Gastrocnemius medialis (tissue), 4 donors: ENCODE measurements around the gene IFI30. TPM values are rescaled to one million over a fixed set of nuclear protein-coding genes. Genes with fewer than 3 reads are reported as not detected.

Experiments
- ATAC-seq, 2 donors: fragments of 150-250 bp; one replicate each; pipeline ENCODE4 v1.9.1; 2016
- DNase-seq, 2 donors: peaks; one replicate each; pipeline ENCODE4 v3.0.0-alpha.2; 2019
- H3K27ac ChIP-seq, 4 donors: fragments of 200-600 bp; sonication (generic); 1 replicate in 1 of 4; 2 replicates in 3 of 4; pipeline ENCODE4 v1.5.1; 2016 to 2018; ENCODE audit warnings: mild to moderate bottlenecking in 2 of 4, moderate library complexity in 1 of 4
- H3K27me3 ChIP-seq, 3 donors: fragments of 200-600 bp; sonication (generic) in 2 of 3; 1 replicate in 1 of 3; 2 replicates in 2 of 3; pipeline versions ENCODE4 v1.5.1 to v1.6.0; 2016 to 2019; ENCODE audit warnings: mild to moderate bottlenecking in 1 of 3, moderate library complexity in 1 of 3
- H3K36me3 ChIP-seq, 2 donors: fragments of 200-600 bp; sonication (generic) in 1 of 2; one replicate each; pipeline ENCODE4 v1.5.1; 2017 to 2018
- H3K4me1 ChIP-seq, 2 donors: fragments of 200-600 bp; sonication (generic) in 1 of 2; one replicate each; pipeline ENCODE4 v1.5.1; 2016 to 2017; ENCODE audit warnings: mild to moderate bottlenecking in 2 of 2
- H3K4me3 ChIP-seq, 4 donors: fragments of 200-600 bp; sonication (generic) in 3 of 4; 1 replicate in 1 of 4; 2 replicates in 3 of 4; pipeline ENCODE4 v1.5.1; 2016 to 2019; ENCODE audit warnings: mild to moderate bottlenecking in 2 of 4
- H3K9me3 ChIP-seq, 3 donors: fragments of 200-600 bp; sonication (generic) in 2 of 3; 1 replicate in 1 of 3; 2 replicates in 2 of 3; pipeline ENCODE4 v1.5.1; 2016 to 2019
- POLR2A ChIP-seq, 2 donors: fragments of 450-650 bp; IDR thresholded peaks; one replicate each; pipeline ENCODE4 v1.6.1; 2017; ENCODE audit warnings: antibody characterized with exemption in 2 of 2, mild to moderate bottlenecking in 2 of 2, moderate library complexity in 2 of 2
- in situ Hi-C, 4 donors: fragments of 200-750 bp; cut with MboI; loops; one replicate each; pipeline versions ENCODE4 v1.15.0 to v1.8.0; 2017; ENCODE audit warnings: low sequenced_read_pairs in 4 of 4
- intact Hi-C: fragments of 100-400 bp; cut with DNase I; formaldehyde crosslinking; loops from one replicate; pipeline ENCODE4 v1.15.1; 2023; ENCODE audit warnings: low total_unique reads
- total RNA-seq, 4 donors: library from RNA; depleted of rRNA; stranded (reverse); fragments of >200 nt; gene quantifications; one replicate each; pipeline versions ENCODE4 v1.1.0 to v1.2.3, GENCODE V29; 2016
- TF ChIP-seq, protein P1 (sequence below), 5 experiments: fragments of 450-650 bp in 3 of 5; fragments of 200-600 bp in 2 of 5; sonication (generic) in 2 of 5; IDR thresholded peaks in 4 of 5; conservative IDR thresholded peaks in 1 of 5; 1 replicate in 4 of 5; 2 replicates in 1 of 5; pipeline ENCODE4 v1.5.1; 2016 to 2019; ENCODE audit warnings: antibody characterized with exemption in 5 of 5, mild to moderate bottlenecking in 3 of 5, moderate library complexity in 3 of 5

IFI30 gene
- total RNA-seq, 4 donors from 2014 or later = 3.5 to 20.4 (median 14.0) TPM

DNA sequence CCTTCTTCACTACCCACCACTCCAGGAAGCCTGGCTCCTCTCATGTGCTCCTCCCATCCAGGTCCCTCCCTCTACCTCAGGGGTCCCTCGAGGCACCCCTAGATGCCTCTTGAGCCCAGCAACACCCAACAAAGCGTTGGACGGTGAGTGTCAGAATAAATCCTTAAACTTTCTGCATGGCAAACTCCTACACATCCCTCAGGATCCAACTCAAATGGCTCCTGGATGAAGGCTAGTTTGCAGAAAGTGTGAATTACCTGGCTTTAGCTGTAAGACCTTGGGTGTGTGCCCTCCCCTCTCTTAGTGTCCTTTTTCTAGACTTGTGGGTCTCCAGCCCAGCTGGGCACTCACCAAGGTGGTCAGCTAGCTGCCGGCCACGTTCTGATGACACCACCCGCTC is 24.8 kb downstream of the IFI30 start:
- intact Hi-C loops = no loop called here

DNA sequence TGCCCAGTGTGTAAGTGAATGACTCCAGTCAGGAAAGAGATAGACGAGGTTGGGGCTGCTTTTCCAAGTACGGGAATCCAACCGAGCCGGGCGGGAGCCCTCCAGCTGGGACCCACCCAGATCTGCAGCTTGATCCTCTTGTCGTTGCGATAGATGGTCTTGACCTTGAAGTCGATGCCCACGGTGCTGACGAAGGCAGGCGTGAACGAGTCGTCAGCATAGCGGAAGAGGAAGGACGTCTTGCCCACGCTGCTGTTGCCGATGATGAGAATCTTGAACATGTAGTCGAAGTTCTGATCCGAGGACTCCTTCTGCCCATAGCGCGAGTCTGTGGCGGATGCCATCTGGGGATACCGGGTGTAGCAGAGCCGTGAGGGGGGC is 28.8 kb downstream of the IFI30 start:
- Histone ChIP-seq H3K4me3 (no peak overlapping the region), H3K4me1 (peaks cover 6 to 16% of the 10 kb centered on the region in 2 donors), H3K27ac (no peak overlapping the region), H3K27me3 (no peaks in the 10 kb centered on the region), H3K9me3 (no peaks in the 10 kb centered on the region), H3K36me3 (no peaks in the 10 kb centered on the region)
- no peak for DNase-seq
- TF ChIP-seq, protein P1, sequence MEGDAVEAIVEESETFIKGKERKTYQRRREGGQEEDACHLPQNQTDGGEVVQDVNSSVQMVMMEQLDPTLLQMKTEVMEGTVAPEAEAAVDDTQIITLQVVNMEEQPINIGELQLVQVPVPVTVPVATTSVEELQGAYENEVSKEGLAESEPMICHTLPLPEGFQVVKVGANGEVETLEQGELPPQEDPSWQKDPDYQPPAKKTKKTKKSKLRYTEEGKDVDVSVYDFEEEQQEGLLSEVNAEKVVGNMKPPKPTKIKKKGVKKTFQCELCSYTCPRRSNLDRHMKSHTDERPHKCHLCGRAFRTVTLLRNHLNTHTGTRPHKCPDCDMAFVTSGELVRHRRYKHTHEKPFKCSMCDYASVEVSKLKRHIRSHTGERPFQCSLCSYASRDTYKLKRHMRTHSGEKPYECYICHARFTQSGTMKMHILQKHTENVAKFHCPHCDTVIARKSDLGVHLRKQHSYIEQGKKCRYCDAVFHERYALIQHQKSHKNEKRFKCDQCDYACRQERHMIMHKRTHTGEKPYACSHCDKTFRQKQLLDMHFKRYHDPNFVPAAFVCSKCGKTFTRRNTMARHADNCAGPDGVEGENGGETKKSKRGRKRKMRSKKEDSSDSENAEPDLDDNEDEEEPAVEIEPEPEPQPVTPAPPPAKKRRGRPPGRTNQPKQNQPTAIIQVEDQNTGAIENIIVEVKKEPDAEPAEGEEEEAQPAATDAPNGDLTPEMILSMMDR (IDR thresholded peaks at IDR 0.05 in 4 of 5, conservative IDR thresholded peaks at IDR 0.05 in 1 of 5) = no peak
- no peak for TF ChIP-seq POLR2A (IDR thresholded peaks at IDR 0.05)
- intact Hi-C loops = loop anchor here (5.0 to 10.0 kb wide), 2 partner anchors 195 to 212 kb away; partner anchors contain the start of genes ARRDC2 and SSBP4
- ATAC-seq = no peak
- in situ Hi-C loops = no loop called here

More for the DNA sequence above, 24.8 kb downstream of the IFI30 start:
- H3K27me3 ChIP-seq = no peaks in the 10 kb centered on the region
- no peaks in the 10 kb centered on the region for H3K9me3 ChIP-seq
- no peak overlapping the region for H3K4me3 ChIP-seq
- TF ChIP-seq, protein P1 (IDR thresholded peaks at IDR 0.05 in 4 of 5, conservative IDR thresholded peaks at IDR 0.05 in 1 of 5) = no peak
- in situ Hi-C loops = loop anchor here in 1 of 4 donors (10.0 kb wide), 1 partner anchor 126 kb away; the partner anchor contains the start of gene LSM4
- ATAC-seq (no peak), DNase-seq (no peak)
- H3K4me1 ChIP-seq = peaks cover 11 to 19% of the 10 kb centered on the region in 2 donors
- no peak overlapping the region for H3K27ac ChIP-seq
- H3K36me3 ChIP-seq = peaks cover 0 to 12% of the 10 kb centered on the region in 2 donors

DNA sequence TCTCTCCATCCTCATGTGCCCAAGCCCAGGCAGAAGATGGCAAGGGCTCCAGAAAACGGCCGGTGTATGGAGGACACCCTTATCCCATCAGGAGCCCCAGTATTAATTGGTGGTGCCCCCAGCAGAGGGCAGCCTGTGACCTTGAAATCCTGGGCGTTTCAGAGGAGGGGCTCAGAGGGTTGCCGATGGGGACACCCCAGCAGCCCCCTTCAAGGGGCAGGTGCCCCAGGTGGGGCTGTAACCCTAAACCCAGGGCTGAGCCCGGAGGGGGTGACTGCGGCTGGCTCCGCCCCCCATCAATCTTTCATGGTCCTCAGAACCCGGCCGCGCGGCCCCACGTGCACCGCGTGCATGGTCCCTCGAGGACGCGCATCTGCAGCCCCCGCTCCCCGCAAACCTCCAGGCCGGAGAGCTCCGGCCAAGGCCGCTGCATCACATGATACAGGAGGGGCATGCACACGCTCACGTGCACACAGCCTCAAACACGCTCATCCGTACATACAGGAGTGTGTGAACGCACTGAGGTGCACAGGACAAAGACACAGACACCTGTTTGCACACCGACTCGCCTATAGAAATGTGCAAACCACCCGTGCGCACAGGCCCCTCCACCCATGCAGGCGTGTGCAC is 29.3 kb downstream of the IFI30 start:
- no peaks in the 10 kb centered on the region for H3K27me3 ChIP-seq
- TF ChIP-seq POLR2A (IDR thresholded peaks at IDR 0.05) = no peak
- TF ChIP-seq, protein P1 (IDR thresholded peaks at IDR 0.05 in 4 of 5, conservative IDR thresholded peaks at IDR 0.05 in 1 of 5) = peak in 2 of 5 experiments; percentile 19 to 43
- no peak for ATAC-seq
- DNase-seq = no peak
- no peaks in the 10 kb centered on the region for H3K9me3 ChIP-seq
- intact Hi-C loops (loop anchor here (5.0 to 10.0 kb wide), 2 partner anchors 196 to 212 kb away; partner anchors contain the start of genes ARRDC2 and SSBP4), in situ Hi-C loops (no loop called here)
- peak overlapping the region; percentile 58 to 83 (median 74) for H3K4me3 ChIP-seq
- peak overlapping the region in 1 of 4 donors; percentile 59 for H3K27ac ChIP-seq
- peaks cover 6 to 16% of the 10 kb centered on the region in 2 donors for H3K4me1 ChIP-seq
- H3K36me3 ChIP-seq = no peaks in the 10 kb centered on the region

DNA sequence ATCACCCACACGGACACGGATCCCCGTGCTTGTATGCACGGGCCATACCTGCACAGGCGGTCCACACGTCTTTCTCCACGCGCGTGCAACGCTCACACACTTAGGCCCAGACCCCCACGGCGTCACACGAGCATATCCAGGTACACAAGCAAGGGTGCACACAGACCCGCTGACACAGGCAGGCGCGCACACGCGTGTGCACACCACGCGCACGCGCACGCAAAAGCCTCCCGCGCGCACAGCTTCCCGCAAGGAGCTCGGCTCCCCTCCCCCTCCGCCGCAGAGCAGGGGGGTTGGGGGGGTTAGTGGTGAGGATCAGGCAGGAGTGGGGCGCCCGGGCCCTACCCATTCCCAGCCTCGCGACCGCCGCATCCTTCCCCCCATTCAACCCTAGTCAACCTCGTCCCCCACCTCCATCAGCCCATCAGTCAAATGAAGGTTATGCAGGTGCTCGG is 29.8 kb downstream of the IFI30 start:
- peak in 1 of 2 donors; percentile 31 for DNase-seq
- H3K4me3 ChIP-seq = peak overlapping the region; percentile 58 to 83 (median 74)
- H3K9me3 ChIP-seq = no peaks in the 10 kb centered on the region
- H3K27me3 ChIP-seq = no peaks in the 10 kb centered on the region
- TF ChIP-seq, protein P1 (IDR thresholded peaks at IDR 0.05 in 4 of 5, conservative IDR thresholded peaks at IDR 0.05 in 1 of 5) = peak in 1 of 5 experiments; percentile 22
- no peak for TF ChIP-seq POLR2A (IDR thresholded peaks at IDR 0.05)
- H3K4me1 ChIP-seq = peaks cover 6 to 19% of the 10 kb centered on the region in 2 donors
- in situ Hi-C loops (no loop called here), intact Hi-C loops (loop anchor here (5.0 to 10.0 kb wide), 2 partner anchors 196 to 211 kb away; partner anchors contain the start of genes ARRDC2 and SSBP4)
- no peaks in the 10 kb centered on the region for H3K36me3 ChIP-seq
- peak overlapping the region; percentile 59 to 80 (median 72) for H3K27ac ChIP-seq
- peak in 1 of 2 donors; percentile 2 for ATAC-seq
